ENCODE results near the gene FGD5. TPM values are rescaled to one million over a fixed set of nuclear protein-coding genes. Genes with fewer than 3 reads are reported as not detected.

FGD5 gene
- total and polyA plus RNA-seq, 2 donors (not counting 1 experiment from before 2014, with no cell fraction given) = 0.03 to 0.50 TPM

DNA sequence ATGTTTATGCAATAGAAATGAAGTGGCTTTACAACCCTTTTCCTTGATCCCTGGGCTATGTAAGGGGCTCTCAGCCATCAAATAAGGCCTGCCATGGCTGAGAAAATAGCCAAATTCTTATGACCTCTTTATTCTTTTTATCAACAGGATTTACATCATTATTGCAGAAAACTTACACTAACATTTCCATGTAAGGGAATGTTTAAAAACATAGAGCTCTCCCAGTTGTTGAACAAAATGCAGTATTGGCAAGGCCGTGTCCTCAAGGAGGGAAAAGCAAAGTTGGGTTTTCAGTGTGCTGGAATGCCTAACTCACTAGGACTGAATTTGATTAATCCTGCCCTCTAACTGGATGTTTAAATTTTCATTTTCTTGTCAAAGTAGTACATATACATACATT lies 150.9 kb downstream of the FGD5 start:
- H3K4me3 ChIP-seq (replicated peaks in 1 of 4; ENCODE audit: control extremely low read depth in 1 of 4, insufficient read depth in 1 of 4, low read depth in 3 of 4, low read length in 4 of 4) = no peak overlapping the region
- no peaks in the 10 kb centered on the region for H3K9me3 ChIP-seq (ENCODE audit: control insufficient read depth, insufficient read depth, low read depth, low read length)
- H3K4me2 ChIP-seq (ENCODE audit: extremely low read depth, insufficient read depth, low read length) = no peak overlapping the region
- no peak overlapping the region for H3K9ac ChIP-seq (ENCODE audit: insufficient read depth, low read length)
- H4K20me1 ChIP-seq (ENCODE audit: control insufficient read depth, extremely low read depth, insufficient read depth, low read length) = no peaks in the 10 kb centered on the region
- H3K36me3 ChIP-seq (ENCODE audit: control insufficient read depth, insufficient read depth, low read length) = no peaks in the 10 kb centered on the region
- H2AFZ ChIP-seq (ENCODE audit: low read length) = no peak overlapping the region
- peak in 1 of 2 donors; percentile 37 for DNase-seq (ENCODE audit: low read depth in 2 of 2)
- H3K27me3 ChIP-seq (ENCODE audit: control insufficient read depth, insufficient read depth, low read length) = no peaks in the 10 kb centered on the region
- H3K79me2 ChIP-seq (ENCODE audit: control insufficient read depth, insufficient read depth, low read length) = peaks cover 2% of the 10 kb centered on the region
- H3K4me1 ChIP-seq (ENCODE audit: control insufficient read depth, extremely low read depth, insufficient read depth, low read length) = no peaks in the 10 kb centered on the region
- no peak overlapping the region for H3K27ac ChIP-seq (ENCODE audit: insufficient read depth, low read length)
- no peak for TF ChIP-seq EZH2 (IDR thresholded peaks at IDR 0.05; ENCODE audit: low read length, missing control alignments)
- TF ChIP-seq, protein P1, sequence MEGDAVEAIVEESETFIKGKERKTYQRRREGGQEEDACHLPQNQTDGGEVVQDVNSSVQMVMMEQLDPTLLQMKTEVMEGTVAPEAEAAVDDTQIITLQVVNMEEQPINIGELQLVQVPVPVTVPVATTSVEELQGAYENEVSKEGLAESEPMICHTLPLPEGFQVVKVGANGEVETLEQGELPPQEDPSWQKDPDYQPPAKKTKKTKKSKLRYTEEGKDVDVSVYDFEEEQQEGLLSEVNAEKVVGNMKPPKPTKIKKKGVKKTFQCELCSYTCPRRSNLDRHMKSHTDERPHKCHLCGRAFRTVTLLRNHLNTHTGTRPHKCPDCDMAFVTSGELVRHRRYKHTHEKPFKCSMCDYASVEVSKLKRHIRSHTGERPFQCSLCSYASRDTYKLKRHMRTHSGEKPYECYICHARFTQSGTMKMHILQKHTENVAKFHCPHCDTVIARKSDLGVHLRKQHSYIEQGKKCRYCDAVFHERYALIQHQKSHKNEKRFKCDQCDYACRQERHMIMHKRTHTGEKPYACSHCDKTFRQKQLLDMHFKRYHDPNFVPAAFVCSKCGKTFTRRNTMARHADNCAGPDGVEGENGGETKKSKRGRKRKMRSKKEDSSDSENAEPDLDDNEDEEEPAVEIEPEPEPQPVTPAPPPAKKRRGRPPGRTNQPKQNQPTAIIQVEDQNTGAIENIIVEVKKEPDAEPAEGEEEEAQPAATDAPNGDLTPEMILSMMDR (conservative IDR thresholded peaks at IDR 0.05 in 1 of 2, IDR thresholded peaks at IDR 0.05 in 1 of 2; ENCODE audit: low read depth in 1 of 2, low read length in 2 of 2) = no peak

- H3K79me2 ChIP-seq (ENCODE audit: control insufficient read depth, insufficient read depth, low read length) = no peaks in the 10 kb centered on the region
- no peak overlapping the region for H2AFZ ChIP-seq (ENCODE audit: low read length)
- H4K20me1 ChIP-seq (ENCODE audit: control insufficient read depth, extremely low read depth, insufficient read depth, low read length) = no peaks in the 10 kb centered on the region
These were observed 157.6 kb downstream of the FGD5 start for GRCh38 chr3:14976317-14976716.

DNA sequence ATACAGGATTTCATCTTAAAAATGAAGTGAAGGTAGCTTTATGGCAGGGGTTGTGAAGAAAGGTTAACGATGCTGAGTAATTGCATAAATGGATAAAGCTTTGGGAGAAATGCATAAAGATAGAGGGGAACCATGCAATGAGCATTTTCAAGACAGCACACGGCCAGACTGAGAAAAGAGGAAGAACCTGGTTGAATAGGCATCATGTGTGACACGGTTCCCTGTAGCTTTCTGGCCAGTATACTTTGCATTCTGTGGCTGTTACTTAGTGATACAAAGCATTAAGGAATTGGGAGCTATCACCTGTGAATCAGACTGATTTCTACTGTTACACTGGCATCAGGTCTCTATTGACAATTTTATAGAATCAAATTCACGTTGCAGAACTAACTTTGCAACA lies 161.9 kb downstream of the FGD5 start:
- Histone ChIP-seq H3K36me3 (ENCODE audit: control insufficient read depth, insufficient read depth, low read length) (no peaks in the 10 kb centered on the region), H3K4me2 (ENCODE audit: extremely low read depth, insufficient read depth, low read length) (no peak overlapping the region), H3K79me2 (ENCODE audit: control insufficient read depth, insufficient read depth, low read length) (peaks cover under 1% of the 10 kb centered on the region), H4K20me1 (ENCODE audit: control insufficient read depth, extremely low read depth, insufficient read depth, low read length) (no peaks in the 10 kb centered on the region), H3K4me3 (replicated peaks in 1 of 4; ENCODE audit: control extremely low read depth in 1 of 4, insufficient read depth in 1 of 4, low read depth in 3 of 4, low read length in 4 of 4) (no peak overlapping the region), H3K27me3 (ENCODE audit: control insufficient read depth, insufficient read depth, low read length) (no peaks in the 10 kb centered on the region), H3K27ac (ENCODE audit: insufficient read depth, low read length) (no peak overlapping the region), H3K9ac (ENCODE audit: insufficient read depth, low read length) (no peak overlapping the region), H3K4me1 (ENCODE audit: control insufficient read depth, extremely low read depth, insufficient read depth, low read length) (no peaks in the 10 kb centered on the region), H3K9me3 (ENCODE audit: control insufficient read depth, insufficient read depth, low read depth, low read length) (no peaks in the 10 kb centered on the region), H2AFZ (ENCODE audit: low read length) (no peak overlapping the region)
- no peak for DNase-seq (ENCODE audit: low read depth in 2 of 2)
- TF ChIP-seq EZH2 (IDR thresholded peaks at IDR 0.05; ENCODE audit: low read length, missing control alignments) = no peak
- TF ChIP-seq, protein P1 (conservative IDR thresholded peaks at IDR 0.05 in 1 of 2, IDR thresholded peaks at IDR 0.05 in 1 of 2; ENCODE audit: low read depth in 1 of 2, low read length in 2 of 2) = no peak

More at GRCh38 chr3:14976317-14976716, 157.6 kb downstream of the FGD5 start:
- no peak for DNase-seq (ENCODE audit: low read depth in 2 of 2)
- Histone ChIP-seq H3K27ac (ENCODE audit: insufficient read depth, low read length) (no peak overlapping the region), H3K4me1 (ENCODE audit: control insufficient read depth, extremely low read depth, insufficient read depth, low read length) (no peaks in the 10 kb centered on the region), H3K4me3 (replicated peaks in 1 of 4; ENCODE audit: control extremely low read depth in 1 of 4, insufficient read depth in 1 of 4, low read depth in 3 of 4, low read length in 4 of 4) (no peak overlapping the region), H3K4me2 (ENCODE audit: extremely low read depth, insufficient read depth, low read length) (no peak overlapping the region), H3K36me3 (ENCODE audit: control insufficient read depth, insufficient read depth, low read length) (no peaks in the 10 kb centered on the region), H3K9me3 (ENCODE audit: control insufficient read depth, insufficient read depth, low read depth, low read length) (no peaks in the 10 kb centered on the region), H3K9ac (ENCODE audit: insufficient read depth, low read length) (no peak overlapping the region), H3K27me3 (ENCODE audit: control insufficient read depth, insufficient read depth, low read length) (no peaks in the 10 kb centered on the region)
- TF ChIP-seq, protein P1 (conservative IDR thresholded peaks at IDR 0.05 in 1 of 2, IDR thresholded peaks at IDR 0.05 in 1 of 2; ENCODE audit: low read depth in 1 of 2, low read length in 2 of 2) = no peak
- TF ChIP-seq EZH2 (IDR thresholded peaks at IDR 0.05; ENCODE audit: low read length, missing control alignments) = no peak

Other genes starting within 250 kb of the FGD5 start
- 12.1 and 12.7 TPM in 2 replicates for gene CCDC174, start 167.2 kb upstream of the FGD5 start, total RNA-seq
- gene CCDC174, start 167.2 kb upstream of the FGD5 start, polyA plus RNA-seq = 11.4 and 14.4 TPM in 2 replicates
- not detected in 2 replicates for gene C3orf20, start 143.8 kb upstream of the FGD5 start, total RNA-seq
- gene C3orf20, start 143.8 kb upstream of the FGD5 start, polyA plus RNA-seq = not detected in 2 replicates
- 20.0 and 27.9 TPM in 2 replicates for gene NR2C2, start 128.6 kb downstream of the FGD5 start, total RNA-seq
- 13.5 and 15.0 TPM in 2 replicates for gene NR2C2, start 128.6 kb downstream of the FGD5 start, polyA plus RNA-seq
- gene MRPS25, start 246.4 kb downstream of the FGD5 start, total RNA-seq = 11.6 and 16.5 TPM in 2 replicates
- 17.4 and 23.2 TPM in 2 replicates for gene MRPS25, start 246.4 kb downstream of the FGD5 start, polyA plus RNA-seq